ENCODE measurements around the gene GPS2.
A peak's percentile ranks its signal among the peaks of the same experiment; 100 is the strongest.

- TF ChIP-seq, protein P1, sequence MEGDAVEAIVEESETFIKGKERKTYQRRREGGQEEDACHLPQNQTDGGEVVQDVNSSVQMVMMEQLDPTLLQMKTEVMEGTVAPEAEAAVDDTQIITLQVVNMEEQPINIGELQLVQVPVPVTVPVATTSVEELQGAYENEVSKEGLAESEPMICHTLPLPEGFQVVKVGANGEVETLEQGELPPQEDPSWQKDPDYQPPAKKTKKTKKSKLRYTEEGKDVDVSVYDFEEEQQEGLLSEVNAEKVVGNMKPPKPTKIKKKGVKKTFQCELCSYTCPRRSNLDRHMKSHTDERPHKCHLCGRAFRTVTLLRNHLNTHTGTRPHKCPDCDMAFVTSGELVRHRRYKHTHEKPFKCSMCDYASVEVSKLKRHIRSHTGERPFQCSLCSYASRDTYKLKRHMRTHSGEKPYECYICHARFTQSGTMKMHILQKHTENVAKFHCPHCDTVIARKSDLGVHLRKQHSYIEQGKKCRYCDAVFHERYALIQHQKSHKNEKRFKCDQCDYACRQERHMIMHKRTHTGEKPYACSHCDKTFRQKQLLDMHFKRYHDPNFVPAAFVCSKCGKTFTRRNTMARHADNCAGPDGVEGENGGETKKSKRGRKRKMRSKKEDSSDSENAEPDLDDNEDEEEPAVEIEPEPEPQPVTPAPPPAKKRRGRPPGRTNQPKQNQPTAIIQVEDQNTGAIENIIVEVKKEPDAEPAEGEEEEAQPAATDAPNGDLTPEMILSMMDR (IDR thresholded peaks at IDR 0.05): peak in 3 of 4 experiments; percentile 35 to 65 (median 57)
- no peak for TF ChIP-seq POLR2A (IDR thresholded peaks at IDR 0.05)
These were observed 32.3 kb downstream of the GPS2 start for GRCh38 chr17:7282752-7283321.
